ENCODE measurements around the gene RORC.

DNA sequence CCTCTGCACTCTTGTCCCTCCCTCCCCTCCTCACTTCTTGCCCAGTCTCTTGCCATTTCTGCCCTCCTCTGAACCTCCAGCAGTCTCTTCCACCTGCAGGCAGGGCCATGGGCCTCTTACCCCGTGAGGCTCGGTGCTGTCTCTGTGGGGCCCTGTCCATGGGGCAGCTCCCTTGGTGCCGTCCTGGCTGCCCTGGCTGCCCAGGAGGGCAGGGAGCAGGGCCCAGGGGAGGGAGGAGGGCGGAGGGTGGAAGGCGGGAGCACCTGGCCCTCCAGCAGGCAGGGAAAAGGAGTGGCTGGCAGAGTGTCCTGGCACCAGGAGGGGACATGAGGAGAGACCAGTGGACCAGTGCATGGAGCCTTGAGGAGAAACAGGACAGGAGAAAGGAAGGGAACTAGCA is at the start of gene RORC:
- no peak for TF ChIP-seq POLR2A (IDR thresholded peaks at IDR 0.05; ENCODE audit: low read depth, low read length)
- TF ChIP-seq TAF1 (IDR thresholded peaks at IDR 0.05; ENCODE audit: borderline replicate concordance, low read depth, low read length): no peak
- no peak for TF ChIP-seq POLR2AphosphoS5 (IDR thresholded peaks at IDR 0.05; ENCODE audit: low read depth, low read length)

Measured in GM12892 (cell line).